BE2C (cell line): ENCODE measurements around the gene GADD45G.

ENCODE experiments used
- DNase-seq: peaks from one replicate; pipeline ENCODE4 v3.0.0-alpha.2; 2020
- H3K27me3 ChIP-seq: fragments of 250-450 bp; sonication (Bioruptor Pico); 2 replicates; pipeline ENCODE4 v1.5.1; 2020; ENCODE audit warnings: mild to moderate bottlenecking
- H3K36me3 ChIP-seq: fragments of 250-450 bp; sonication (Bioruptor Pico); 2 replicates; pipeline ENCODE4 v1.5.1; 2020; ENCODE audit warnings: mild to moderate bottlenecking
- H3K4me1 ChIP-seq: fragments of 250-450 bp; sonication (Bioruptor Pico); 2 replicates; pipeline ENCODE4 v1.5.1; 2020
- H3K4me3 ChIP-seq: 2 replicates; pipeline ENCODE4 v1.5.1; 2011; ENCODE audit warnings: low read depth, low read length
- H3K9me3 ChIP-seq: fragments of 250-450 bp; sonication (Bioruptor Pico); 2 replicates; pipeline ENCODE4 v1.5.1; 2020
- CTCF ChIP-seq: IDR thresholded peaks from 2 replicates; pipeline ENCODE4 v1.5.1; 2012; ENCODE audit warnings: mild to moderate bottlenecking, low read depth, low read length

GADD45G gene

DNA sequence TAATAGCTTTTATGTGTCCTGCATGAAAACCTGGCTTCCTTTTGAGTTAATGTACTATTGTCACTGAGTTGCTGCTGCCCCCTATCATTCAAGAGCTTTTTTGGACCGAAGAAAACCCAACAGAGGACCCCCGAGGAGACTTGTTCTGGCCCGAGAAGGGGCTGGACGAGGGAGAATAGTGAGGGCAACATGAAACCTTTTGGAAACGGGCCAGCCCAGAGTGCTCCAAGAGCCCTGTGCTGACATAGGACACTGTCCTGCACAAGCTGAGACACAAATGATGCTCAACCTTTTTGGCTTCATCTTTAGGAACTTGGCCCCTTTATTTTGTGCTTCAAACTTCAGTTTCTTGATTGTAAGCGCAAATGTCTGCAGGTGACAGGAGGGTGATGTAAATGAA is 4.0 kb upstream of the GADD45G start:
- no peak overlapping the region for H3K4me3 ChIP-seq
- no peaks in the 10 kb centered on the region for H3K4me1 ChIP-seq
- no peak for TF ChIP-seq CTCF
- H3K27me3 ChIP-seq = peaks cover 3% of the 10 kb centered on the region
- no peak for DNase-seq
- H3K36me3 ChIP-seq = peaks cover 3% of the 10 kb centered on the region; the same call in 1 of the 2 replicates
- H3K9me3 ChIP-seq = no peaks in the 10 kb centered on the region

DNA sequence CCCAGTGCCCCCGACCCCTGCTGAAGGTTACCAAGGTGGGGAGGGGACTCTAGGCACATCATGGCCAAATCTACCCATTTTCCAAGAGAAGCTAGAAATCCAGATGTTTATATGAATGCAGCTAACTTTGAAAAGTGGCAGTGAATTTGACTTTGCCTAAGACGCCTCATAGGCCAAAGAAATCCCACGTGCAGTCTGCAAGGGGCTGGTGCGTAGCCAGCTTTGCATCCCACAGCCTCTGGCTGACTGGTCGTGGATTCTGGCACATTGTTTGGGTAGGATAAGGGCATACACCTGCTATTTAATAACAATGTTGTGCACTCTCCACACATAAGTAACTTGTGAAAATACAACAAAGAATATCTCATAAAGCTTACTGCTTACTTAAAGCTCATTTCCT is 3.5 kb upstream of the GADD45G start:
- Histone ChIP-seq H3K27me3 (peaks cover 3% of the 10 kb centered on the region), H3K36me3 (peaks cover 8% of the 10 kb centered on the region), H3K4me3 (no peak overlapping the region), H3K4me1 (no peaks in the 10 kb centered on the region), H3K9me3 (no peaks in the 10 kb centered on the region)
- no peak for DNase-seq
- no peak for TF ChIP-seq CTCF

DNA sequence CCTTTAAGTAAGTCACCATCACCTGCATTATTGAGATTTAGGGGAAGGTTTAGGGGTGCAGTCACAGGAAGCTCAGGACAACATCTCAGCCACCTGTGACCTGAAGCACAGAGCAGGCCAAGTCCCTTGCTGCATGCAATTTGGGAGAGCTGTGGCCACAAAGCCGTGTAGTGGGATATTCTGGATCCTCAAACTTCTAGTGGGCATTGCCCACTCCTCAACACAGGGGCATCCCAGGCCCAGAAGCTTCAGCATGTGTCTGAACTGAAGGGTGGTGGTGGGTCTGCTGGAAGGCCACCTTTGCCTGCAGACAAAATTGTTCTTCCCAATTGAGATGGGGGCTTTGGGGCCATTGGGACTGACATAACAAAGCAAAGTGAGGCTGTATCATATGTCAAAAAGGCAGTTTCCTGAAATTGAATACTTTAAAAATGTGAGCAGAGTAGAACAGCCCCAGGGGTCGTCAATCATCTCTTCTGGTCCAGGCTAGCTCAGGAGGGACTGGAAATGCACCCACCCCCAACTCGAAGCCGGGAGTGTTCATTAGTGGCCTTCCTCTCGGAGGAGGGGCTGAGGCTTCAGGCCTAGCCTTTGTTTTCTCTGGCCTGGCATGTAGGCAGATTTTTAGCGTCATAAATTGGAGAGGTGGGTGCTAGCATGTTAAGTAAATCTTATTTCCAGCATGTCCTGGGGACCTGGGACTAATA is 2.8 kb upstream of the GADD45G start:
- no peak for DNase-seq
- Histone ChIP-seq H3K27me3 (peaks cover 3% of the 10 kb centered on the region), H3K9me3 (no peaks in the 10 kb centered on the region), H3K4me3 (no peak overlapping the region), H3K4me1 (peaks cover 3% of the 10 kb centered on the region; the same call in 1 of the 2 replicates), H3K36me3 (peaks cover 10% of the 10 kb centered on the region)
- no peak for TF ChIP-seq CTCF

GRCh38 chr9:89602978-89603766 is 1.6 kb upstream of the GADD45G start:
- H3K4me1 ChIP-seq = peaks cover 9% of the 10 kb centered on the region
- H3K9me3 ChIP-seq = no peaks in the 10 kb centered on the region
- H3K27me3 ChIP-seq = peaks cover 3% of the 10 kb centered on the region
- peak; percentile 97 for TF ChIP-seq CTCF
- H3K36me3 ChIP-seq = peaks cover 10% of the 10 kb centered on the region
- DNase-seq = peak; percentile 94
- H3K4me3 ChIP-seq = peak overlapping the region; percentile 93

- Histone ChIP-seq H3K36me3 (peaks cover 10% of the 10 kb centered on the region), H3K9me3 (no peaks in the 10 kb centered on the region), H3K4me3 (peak overlapping the region; percentile 93), H3K27me3 (no peaks in the 10 kb centered on the region; the same call in 1 of the 2 replicates), H3K4me1 (peaks cover 9% of the 10 kb centered on the region)
- DNase-seq = peak; percentile 89
- peak; percentile 72 for TF ChIP-seq CTCF
Observed at GRCh38 chr9:89603767-89604665, 796 bp upstream of the GADD45G start.
